Neuronal stem cell (in vitro differentiated cells): Measurements from ENCODE around the gene CA5B.

Experiments used
- DNase-seq: peaks from one replicate; pipeline ENCODE4 v3.0.0-alpha.2; 2013; ENCODE audit warnings: low spot score
- H2AFZ ChIP-seq: one replicate; pipeline ENCODE4 v1.6.1; 2013; ENCODE audit warnings: mild to moderate bottlenecking, low read length, inconsistent platforms
- H2AK5ac ChIP-seq: 2 replicates; pipeline ENCODE4 v1.6.1; 2013; ENCODE audit warnings: low read depth, mild to moderate bottlenecking, inconsistent platforms, low read length, moderate library complexity, mixed read lengths
- H2BK120ac ChIP-seq: 2 replicates; pipeline ENCODE4 v1.6.1; 2013; ENCODE audit warnings: low read depth, mild to moderate bottlenecking, inconsistent platforms, low read length, moderate library complexity, mixed read lengths
- H2BK12ac ChIP-seq: one replicate; pipeline ENCODE4 v1.6.1; 2013; ENCODE audit warnings: low read length, inconsistent platforms
- H2BK15ac ChIP-seq: 2 replicates; pipeline ENCODE4 v1.6.1; 2013; ENCODE audit warnings: mild to moderate bottlenecking, low read length, inconsistent platforms, mixed read lengths
- H2BK5ac ChIP-seq: one replicate; pipeline ENCODE4 v1.6.1; 2013; ENCODE audit warnings: inconsistent platforms, mild to moderate bottlenecking, low read length, moderate library complexity
- H3K14ac ChIP-seq: one replicate; pipeline ENCODE4 v1.6.1; 2013; ENCODE audit warnings: low read length, inconsistent platforms
- H3K18ac ChIP-seq: 2 replicates; pipeline ENCODE4 v1.6.1; 2013; ENCODE audit warnings: low read length, inconsistent platforms
- H3K23ac ChIP-seq: 2 replicates; pipeline ENCODE4 v1.6.1; 2013; ENCODE audit warnings: low read depth, mild to moderate bottlenecking, mixed read lengths, low read length, inconsistent platforms; ENCODE audit not compliant: poor library complexity
- H3K27ac ChIP-seq: replicated peaks from 3 replicates; pipeline ENCODE4 v1.5.1; 2013; ENCODE audit warnings: low read length, inconsistent platforms
- H3K27me3 ChIP-seq, 3 experiments: 2 replicates each; pipeline ENCODE4 v1.6.1; 2013; ENCODE audit warnings: low read length in 3 of 3, mild to moderate bottlenecking in 2 of 3, inconsistent platforms in 1 of 3, low read depth in 1 of 3, mixed read lengths in 1 of 3, moderate library complexity in 1 of 3; ENCODE audit not compliant: control insufficient read depth in 3 of 3, insufficient read depth in 3 of 3
- H3K36me3 ChIP-seq, 2 donors: replicated peaks in 1 of 2; 2 replicates each; pipeline ENCODE4 v1.6.1; 2013; ENCODE audit warnings: low read length in 2 of 2; ENCODE audit not compliant: control insufficient read depth in 2 of 2, insufficient read depth in 2 of 2
- H3K4ac ChIP-seq: 2 replicates; pipeline ENCODE4 v1.6.1; 2013; ENCODE audit warnings: inconsistent platforms, mild to moderate bottlenecking, low read length, moderate library complexity
- H3K4me1 ChIP-seq, 2 donors: 1 replicate in 1 of 2; 2 replicates in 1 of 2; pipeline ENCODE4 v1.6.1; 2013; ENCODE audit warnings: low read length in 2 of 2, low read depth in 1 of 2; ENCODE audit not compliant: control insufficient read depth in 2 of 2, insufficient read depth in 1 of 2
- H3K4me2 ChIP-seq: one replicate; pipeline ENCODE4 v1.6.1; 2013; ENCODE audit warnings: mild to moderate bottlenecking, low read length, inconsistent platforms; ENCODE audit not compliant: insufficient read depth, poor library complexity, severe bottlenecking
- H3K4me3 ChIP-seq, 2 donors: 2 replicates each; pipeline ENCODE4 v1.5.1; 2013; ENCODE audit warnings: low read length in 2 of 2, mild to moderate bottlenecking in 2 of 2, inconsistent platforms in 1 of 2, moderate library complexity in 1 of 2
- H3K79me1 ChIP-seq: one replicate; pipeline ENCODE4 v1.6.1; 2013; ENCODE audit warnings: low read depth, mild to moderate bottlenecking, inconsistent platforms, low read length, moderate library complexity
- H3K9ac ChIP-seq: one replicate; pipeline ENCODE4 v1.6.1; 2013; ENCODE audit warnings: mild to moderate bottlenecking, low read depth, low read length, inconsistent platforms; ENCODE audit not compliant: poor library complexity
- H3K9me3 ChIP-seq, 2 donors: replicated peaks in 1 of 2; 2 replicates each; pipeline versions ENCODE3 to v1.6.1; 2013; ENCODE audit warnings: low read length in 2 of 2, mild to moderate bottlenecking in 2 of 2, inconsistent platforms in 1 of 2, low read depth in 1 of 2, mixed read lengths in 1 of 2, moderate library complexity in 1 of 2; ENCODE audit not compliant: control insufficient read depth in 2 of 2, insufficient read depth in 1 of 2
- H4K8ac ChIP-seq: one replicate; pipeline ENCODE4 v1.6.1; 2013; ENCODE audit warnings: low read depth, mild to moderate bottlenecking, inconsistent platforms, low read length, moderate library complexity
- H4K91ac ChIP-seq: one replicate; pipeline ENCODE4 v1.6.1; 2013; ENCODE audit warnings: low read length, low read depth, mild to moderate bottlenecking, inconsistent platforms; ENCODE audit not compliant: poor library complexity
- WGBS, 2 donors: extraction: QIAGEN DNeasy Blood & Tissue Kit; methylation state at CpG; one replicate each; pipeline ENCODE4 v1.1.7; 2013; ENCODE audit warnings: missing lambda C conversion rate in 2 of 2, mixed read lengths in 1 of 2; ENCODE audit not compliant: insufficient read length in 2 of 2, insufficient replicate concordance in 1 of 2; ENCODE audit errors: extremely low coverage in 2 of 2; 5-methylcytosine and 5-hydroxymethylcytosine counted together

The CA5B gene

GRCh38 chrX:15808254-15808653 lies 70.2 kb downstream of the CA5B start:
- Histone ChIP-seq H2AFZ (no peak overlapping the region), H3K4me2 (no peak overlapping the region), H3K18ac (no peak overlapping the region), H3K27ac (no peak overlapping the region), H3K27me3 (no peaks in the 10 kb centered on the region), H2AK5ac (no peak overlapping the region), H2BK15ac (no peak overlapping the region), H3K9me3 (no peaks in the 10 kb centered on the region), H2BK120ac (no peak overlapping the region), H3K4ac (no peak overlapping the region), H4K8ac (no peak overlapping the region), H3K36me3 (peaks cover 0 to 79% of the 10 kb centered on the region in 2 donors), H3K14ac (no peak overlapping the region), H3K9ac (no peak overlapping the region), H3K4me3 (no peak overlapping the region), H2BK5ac (no peak overlapping the region), H3K79me1 (no peaks in the 10 kb centered on the region), H3K4me1 (no peaks in the 10 kb centered on the region), H4K91ac (no peak overlapping the region), H2BK12ac (no peak overlapping the region), H3K23ac (no peak overlapping the region)
- WGBS, 2 donors, result no CpG with 5 or more reads among the region's 4 CpGs
- no peak for DNase-seq

- no peak overlapping the region for H2BK15ac ChIP-seq
- WGBS, 2 donors, result no CpG with 5 or more reads among the region's 8 CpGs
- no peak overlapping the region for H3K14ac ChIP-seq
- no peak overlapping the region for H3K27ac ChIP-seq
- H3K4me3 ChIP-seq, result no peak overlapping the region
- H3K9ac ChIP-seq, result no peak overlapping the region
- no peak overlapping the region for H3K23ac ChIP-seq
- no peak overlapping the region for H2BK5ac ChIP-seq
- no peaks in the 10 kb centered on the region for H3K9me3 ChIP-seq
- H3K79me1 ChIP-seq, result no peaks in the 10 kb centered on the region
- no peak overlapping the region for H3K18ac ChIP-seq
- no peak overlapping the region for H2AK5ac ChIP-seq
- H3K4ac ChIP-seq, result no peak overlapping the region
- peaks cover 2 to 83% of the 10 kb centered on the region in 2 donors for H3K36me3 ChIP-seq
- H4K8ac ChIP-seq, result no peak overlapping the region
- H3K4me1 ChIP-seq, result peaks cover 0 to 10% of the 10 kb centered on the region in 2 donors
- H2AFZ ChIP-seq, result no peak overlapping the region
- H4K91ac ChIP-seq, result no peak overlapping the region
- H3K4me2 ChIP-seq, result no peak overlapping the region
- H2BK12ac ChIP-seq, result no peak overlapping the region
- H3K27me3 ChIP-seq, result no peaks in the 10 kb centered on the region
- H2BK120ac ChIP-seq, result no peak overlapping the region
- DNase-seq, result no peak
These were observed 74.3 kb downstream of the CA5B start for GRCh38 chrX:15812192-15812938.

- no peak overlapping the region for H3K4me2 ChIP-seq
- peaks cover 4 to 83% of the 10 kb centered on the region in 2 donors for H3K36me3 ChIP-seq
- no peak for DNase-seq
- H2BK15ac ChIP-seq, result no peak overlapping the region
- H2AFZ ChIP-seq, result no peak overlapping the region
- no peak overlapping the region for H2BK120ac ChIP-seq
- H2AK5ac ChIP-seq, result no peak overlapping the region
- no peak overlapping the region for H3K4me3 ChIP-seq
- no peaks in the 10 kb centered on the region for H3K27me3 ChIP-seq
- H3K27ac ChIP-seq, result no peak overlapping the region
- H3K4me1 ChIP-seq, result peaks cover 0 to 10% of the 10 kb centered on the region in 2 donors
- H3K9me3 ChIP-seq, result no peaks in the 10 kb centered on the region
- no peak overlapping the region for H2BK5ac ChIP-seq
- H3K23ac ChIP-seq, result no peak overlapping the region
- H3K79me1 ChIP-seq, result no peaks in the 10 kb centered on the region
- H2BK12ac ChIP-seq, result no peak overlapping the region
- no peak overlapping the region for H4K8ac ChIP-seq
- no peak overlapping the region for H4K91ac ChIP-seq
- H3K4ac ChIP-seq, result no peak overlapping the region
- WGBS, 2 donors, result no CpG with 5 or more reads among the region's 1 CpG
- H3K18ac ChIP-seq, result no peak overlapping the region
- no peak overlapping the region for H3K14ac ChIP-seq
- no peak overlapping the region for H3K9ac ChIP-seq
These were observed 75.3 kb downstream of the CA5B start for GRCh38 chrX:15813416-15813815.

- DNase-seq, result no peak
- no CpG with 5 or more reads among the region's 6 CpGs for WGBS, 2 donors
- Histone ChIP-seq H3K27me3 (no peaks in the 10 kb centered on the region), H3K9me3 (no peaks in the 10 kb centered on the region), H3K4me2 (no peak overlapping the region), H2BK12ac (no peak overlapping the region), H4K91ac (no peak overlapping the region), H2BK120ac (no peak overlapping the region), H3K14ac (no peak overlapping the region), H3K9ac (no peak overlapping the region), H2AK5ac (no peak overlapping the region), H3K4me3 (no peak overlapping the region), H2AFZ (no peak overlapping the region), H3K79me1 (no peaks in the 10 kb centered on the region), H4K8ac (no peak overlapping the region), H3K18ac (no peak overlapping the region), H3K36me3 (peaks cover 4 to 86% of the 10 kb centered on the region in 2 donors), H2BK5ac (no peak overlapping the region), H3K4ac (no peak overlapping the region), H3K4me1 (peaks cover 0 to 10% of the 10 kb centered on the region in 2 donors), H3K23ac (no peak overlapping the region), H3K27ac (no peak overlapping the region), H2BK15ac (no peak overlapping the region)
These were observed 76.8 kb downstream of the CA5B start for GRCh38 chrX:15814771-15815365.
